GM19463 (cell line): ENCODE measurements around the gene SHISA7.
"Not testable (repeated sequence)": the region's sequence is repeated elsewhere in the genome, so short reads cannot be mapped to it uniquely, and the experiment has no call there.

Experiments
- ATAC-seq: cut with Tn5 transposase; IDR thresholded peaks from one replicate; pipeline ENCODE4 v1.9.1; 2021; ENCODE audit warnings: mild to moderate bottlenecking, moderate library complexity; ENCODE audit not compliant: unreplicated experiment

The SHISA7 gene

GRCh38 chr19:55423225-55424005, 19.7 kb downstream of the SHISA7 start:
- ATAC-seq: no peak

GRCh38 chr19:55421281-55421680, 21.8 kb downstream of the SHISA7 start:
- ATAC-seq: not testable (repeated sequence)

GRCh38 chr19:55419624-55420236, 23.4 kb downstream of the SHISA7 start:
- ATAC-seq: no peak

GRCh38 chr19:55419103-55419502, 24.0 kb downstream of the SHISA7 start:
- ATAC-seq: no peak

GRCh38 chr19:55418185-55418584, 24.9 kb downstream of the SHISA7 start:
- ATAC-seq: no peak

GRCh38 chr19:55410168-55410567, 32.9 kb downstream of the SHISA7 start:
- no peak for ATAC-seq

- not testable (repeated sequence) for ATAC-seq
These were observed 33.9 kb downstream of the SHISA7 start for GRCh38 chr19:55409179-55409578.

- ATAC-seq: no peak
These were observed 34.6 kb downstream of the SHISA7 start for GRCh38 chr19:55408533-55408872.

- peak; percentile 82 for ATAC-seq
These were observed 35.1 kb downstream of the SHISA7 start for GRCh38 chr19:55407800-55408532.

GRCh38 chr19:55407550-55407799, 35.6 kb downstream of the SHISA7 start, which contains the start of gene UBE2S:
Gene UBE2S (minus strand): TSS chr19:55407788. CDS start chr19:55407589, 199 bp downstream.
- not testable (repeated sequence) for ATAC-seq

GRCh38 chr19:55406826-55407549, 36.1 kb downstream of the SHISA7 start:
- ATAC-seq: no peak

GRCh38 chr19:55406091-55406825, 36.8 kb downstream of the SHISA7 start:
- no peak for ATAC-seq

GRCh38 chr19:55405638-55406037, 37.5 kb downstream of the SHISA7 start:
- no peak for ATAC-seq

GRCh38 chr19:55402509-55402908, 40.6 kb downstream of the SHISA7 start:
- ATAC-seq: no peak

- not testable (repeated sequence) for ATAC-seq
These were observed 41.7 kb downstream of the SHISA7 start for GRCh38 chr19:55401390-55401789.

- no peak for ATAC-seq
These were observed 42.6 kb downstream of the SHISA7 start for GRCh38 chr19:55400281-55401087.

- no peak for ATAC-seq
These were observed 44.7 kb downstream of the SHISA7 start for GRCh38 chr19:55398200-55398925.

GRCh38 chr19:55392820-55393761, 50.0 kb downstream of the SHISA7 start:
- ATAC-seq: no peak
